ENCODE results near the gene AURKA. TPM values are rescaled to one million over a fixed set of nuclear protein-coding genes. Genes with fewer than 3 reads are reported as not detected.
A peak's percentile ranks its signal among the peaks of the same experiment; 100 is the strongest.
"Not testable (repeated sequence)": the region's sequence is repeated elsewhere in the genome, so short reads cannot be mapped to it uniquely, and the experiment has no call there.

Gene AURKA
- polyA plus RNA-seq, 4 donors = 14.8 to 16.1 (median 15.1) TPM

DNA sequence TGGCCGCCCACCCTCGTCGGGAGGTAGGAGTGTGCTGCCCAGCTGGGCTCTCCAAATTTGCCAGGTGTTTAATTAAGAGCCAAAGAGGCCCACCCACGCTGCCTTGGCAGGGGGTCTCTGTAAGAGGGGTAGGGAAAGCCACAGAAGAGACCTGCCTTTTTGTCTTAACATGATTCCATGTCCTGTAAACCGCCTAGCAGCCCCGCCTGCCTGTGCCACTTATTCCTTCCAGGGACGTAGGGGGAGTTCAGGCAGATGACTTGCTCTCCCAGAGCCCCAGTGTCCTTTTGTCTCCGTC lies 31.2 kb downstream of the AURKA start:
- DNase-seq (ENCODE audit: low read depth in 4 of 4, low spot score in 2 of 4) = no peak

DNA sequence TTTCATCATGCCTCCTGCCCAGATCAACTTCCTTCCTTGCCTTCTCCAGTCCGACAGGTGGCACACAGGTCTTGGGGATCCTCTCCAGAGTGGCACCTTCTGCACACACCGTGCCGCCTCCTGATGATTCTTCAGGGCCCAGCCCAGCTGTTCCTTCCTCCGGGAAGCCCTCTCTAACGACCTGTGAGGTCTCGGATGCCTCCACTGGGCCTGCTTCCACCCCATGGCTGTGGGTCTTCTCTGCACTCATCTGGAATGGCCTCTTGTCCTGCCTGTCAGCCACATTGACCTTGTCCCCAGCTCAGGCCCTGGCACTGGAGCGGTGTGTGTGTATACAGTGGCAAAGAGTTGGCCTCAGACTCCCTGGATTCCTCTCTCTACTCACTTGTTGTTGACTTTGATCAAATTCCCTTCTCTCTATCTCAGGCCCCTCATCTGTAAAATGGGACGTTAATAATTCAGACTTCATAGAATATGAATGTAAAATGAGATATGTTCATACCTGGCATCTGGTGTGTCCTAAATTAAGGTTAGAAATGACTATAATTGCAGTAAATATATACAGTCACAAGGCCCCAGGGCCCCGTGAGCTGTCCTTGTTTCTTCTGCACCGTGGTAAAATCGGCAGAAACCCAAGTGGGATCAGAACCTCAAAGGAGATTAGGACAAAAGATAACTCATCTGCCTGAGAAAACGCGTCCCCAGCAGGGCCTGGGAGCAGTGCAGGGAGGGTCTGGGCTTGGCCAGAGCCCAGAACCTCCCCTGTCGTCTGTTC lies 31.7 kb downstream of the AURKA start:
- no peak for DNase-seq (ENCODE audit: low read depth in 4 of 4, low spot score in 2 of 4)

DNA sequence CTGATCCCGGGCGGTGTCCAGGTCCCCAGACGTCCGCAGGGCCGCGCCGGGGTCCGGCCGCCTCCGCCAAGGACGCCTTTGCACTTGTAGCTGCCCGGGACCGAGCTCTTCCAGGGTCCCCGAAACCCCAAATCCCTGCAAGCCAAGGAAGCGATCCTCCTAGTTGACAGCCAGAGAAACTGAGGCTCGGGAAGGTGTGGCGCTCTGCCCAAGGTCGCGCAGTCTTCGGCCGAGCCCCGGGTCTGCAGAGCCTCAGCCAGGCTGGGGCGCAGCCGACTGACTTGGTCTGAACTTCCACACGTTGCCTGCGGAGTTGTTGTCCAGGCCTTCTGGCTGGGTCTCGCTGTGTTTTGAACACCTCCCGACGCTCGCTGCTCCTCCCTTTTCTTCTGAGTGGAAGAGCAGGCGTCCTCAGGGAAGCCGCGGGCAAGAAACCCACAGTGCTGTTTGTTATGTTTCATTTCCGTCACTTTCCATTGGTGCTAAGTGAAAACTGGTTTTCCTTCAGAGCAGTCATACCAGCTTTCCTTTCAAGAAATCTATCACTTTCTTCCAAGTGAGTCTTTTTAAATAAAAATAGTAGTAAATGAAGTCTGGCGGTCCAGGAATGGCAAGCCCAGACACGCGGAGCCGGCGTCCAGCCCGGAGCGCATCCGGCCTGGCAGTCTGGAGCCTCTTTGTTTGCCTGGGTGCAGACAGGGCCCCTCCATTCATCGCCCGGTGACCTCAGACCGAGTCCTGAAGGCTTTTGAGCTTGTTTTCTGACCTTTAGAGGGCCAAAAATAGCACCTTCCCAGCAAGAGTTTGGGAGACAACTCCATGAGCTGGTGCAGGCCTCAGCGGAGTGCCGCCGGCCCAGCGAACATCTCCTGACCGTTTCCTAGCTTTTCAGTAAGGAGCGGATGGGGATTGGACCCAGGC lies 32.5 kb downstream of the AURKA start:
- DNase-seq (ENCODE audit: low read depth in 4 of 4, low spot score in 2 of 4) = peak in 1 of 4 donors; percentile 29

DNA sequence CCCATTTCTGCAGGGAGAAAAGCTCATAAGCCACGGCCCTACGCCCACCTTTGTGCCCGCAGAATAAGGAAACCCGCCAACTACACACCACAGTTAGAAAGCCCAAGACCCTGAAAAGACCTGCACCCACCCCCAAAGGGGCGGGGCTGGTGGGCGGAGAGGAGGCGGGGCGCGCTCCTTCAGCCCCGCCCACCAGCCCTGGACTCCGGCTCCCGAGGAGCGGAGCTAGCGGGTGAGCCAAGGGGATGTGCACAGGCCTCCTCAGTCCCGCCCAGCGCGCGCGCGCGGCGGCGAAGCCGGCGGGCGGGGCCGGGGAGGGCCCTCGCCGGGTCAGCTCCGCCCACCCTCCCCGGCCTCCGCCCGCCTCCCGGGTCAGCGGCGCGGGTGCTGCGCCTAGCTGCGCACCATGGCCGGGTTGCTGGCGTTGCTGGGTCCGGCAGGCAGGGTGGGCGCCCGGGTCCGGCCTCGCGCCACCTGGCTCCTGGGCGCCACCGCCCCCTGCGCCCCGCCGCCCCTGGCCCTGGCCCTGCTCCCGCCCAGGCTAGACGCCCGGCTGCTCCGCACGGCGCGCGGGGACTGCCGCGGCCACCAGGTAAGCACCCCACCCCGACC lies 33.3 kb downstream of the AURKA start, which contains the start of gene FAM210B:
TSS of gene FAM210B (plus strand) at position 375 of the 612 bp plus-strand sequence. CDS start at position 407, 32 bp downstream.
- peak; percentile 39 to 83 (median 68) for DNase-seq (ENCODE audit: low read depth in 4 of 4, low spot score in 2 of 4)

DNA sequence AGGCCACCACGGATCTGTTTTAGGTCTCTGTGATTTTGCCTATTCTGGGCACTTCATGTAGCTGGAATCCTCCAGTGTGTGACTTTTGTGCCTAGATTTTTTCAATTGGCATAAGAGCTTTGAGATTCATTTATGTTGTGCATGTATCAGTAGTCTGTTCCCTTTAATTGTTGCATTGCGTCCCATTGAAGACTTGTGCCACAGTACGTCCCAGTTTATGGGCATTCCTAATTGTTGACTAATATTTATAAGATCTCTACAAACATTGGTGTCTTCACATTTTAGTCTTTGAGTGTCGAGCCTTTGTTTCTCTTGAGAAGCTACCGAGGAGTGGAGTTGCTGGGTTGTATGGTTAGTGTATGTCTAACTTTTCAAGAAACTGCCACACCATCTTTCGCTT lies 33.9 kb downstream of the AURKA start:
- no peak for DNase-seq (ENCODE audit: low read depth in 4 of 4, low spot score in 2 of 4)

DNA sequence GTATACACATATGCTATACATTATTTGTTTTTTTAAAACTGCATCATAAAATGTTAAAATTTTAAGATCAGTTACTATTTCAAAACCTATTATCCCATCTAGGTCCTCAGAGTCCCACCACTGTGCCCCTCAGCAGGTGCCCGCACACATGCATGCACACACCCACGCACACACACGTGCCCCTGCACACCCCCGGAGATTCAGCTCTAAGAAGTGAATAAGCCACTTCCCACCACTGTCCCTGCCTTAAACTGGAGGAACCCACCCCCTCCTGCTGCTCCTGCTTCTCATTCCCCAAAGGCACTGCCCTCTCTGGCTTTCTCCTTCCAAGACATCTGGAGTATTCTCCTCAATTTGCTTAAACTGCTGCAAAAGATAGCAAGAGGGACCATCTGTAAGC lies 38.7 kb downstream of the AURKA start:
- DNase-seq (ENCODE audit: low read depth in 4 of 4, low spot score in 2 of 4) = no peak

DNA sequence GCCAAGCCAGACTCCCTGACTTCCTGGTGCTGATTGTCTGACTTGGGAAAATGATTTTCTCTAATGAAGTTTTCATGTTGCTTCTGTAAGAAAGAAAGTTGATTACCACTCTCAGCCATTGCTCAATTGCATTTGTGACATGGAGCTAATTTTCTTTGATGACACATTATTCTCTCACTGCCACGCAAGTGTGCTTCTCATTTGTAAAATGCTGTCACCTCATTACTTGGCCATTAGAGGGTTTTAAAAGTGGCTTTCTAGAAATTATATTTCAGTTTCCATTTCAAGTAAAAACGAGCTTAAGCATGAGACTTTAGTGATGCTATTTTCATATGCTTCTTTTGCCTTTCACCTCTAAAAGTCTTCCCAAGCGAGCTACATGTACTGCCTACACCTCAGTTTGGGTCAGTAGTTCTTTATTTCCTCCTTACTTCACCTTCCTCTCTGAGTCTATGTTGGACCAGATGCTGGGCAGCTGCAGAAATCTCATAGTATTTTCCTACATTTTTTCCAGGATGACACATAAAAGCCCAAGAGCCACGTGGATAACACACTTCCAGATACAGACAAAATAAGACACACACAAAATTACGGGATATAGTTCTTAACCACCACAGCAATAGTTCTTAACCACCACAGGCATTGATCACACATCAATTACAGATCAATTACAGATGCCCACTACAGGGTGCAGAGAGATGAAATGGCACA lies 39.5 kb downstream of the AURKA start:
- DNase-seq (ENCODE audit: low read depth in 4 of 4, low spot score in 2 of 4) = no peak

DNA sequence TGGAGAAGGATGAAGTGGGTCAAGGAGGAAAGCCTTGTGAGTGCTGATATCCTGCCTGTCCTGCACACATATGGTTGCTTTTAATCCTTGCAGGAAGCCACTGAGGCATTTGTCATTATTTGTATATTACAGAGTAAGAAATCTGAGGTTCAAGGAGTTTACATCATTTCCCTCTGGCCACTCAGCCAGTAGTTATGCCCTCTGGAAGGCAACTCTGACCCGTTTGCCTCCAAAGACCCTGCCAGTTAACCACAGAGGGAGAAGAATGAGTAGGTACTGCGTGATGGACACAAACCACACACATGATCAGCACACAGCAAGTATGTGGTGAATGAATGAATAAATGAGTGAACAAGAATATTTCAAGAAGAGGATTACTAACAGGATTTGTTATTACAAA lies 41.2 kb downstream of the AURKA start:
- no peak for DNase-seq (ENCODE audit: low read depth in 4 of 4, low spot score in 2 of 4)

DNA sequence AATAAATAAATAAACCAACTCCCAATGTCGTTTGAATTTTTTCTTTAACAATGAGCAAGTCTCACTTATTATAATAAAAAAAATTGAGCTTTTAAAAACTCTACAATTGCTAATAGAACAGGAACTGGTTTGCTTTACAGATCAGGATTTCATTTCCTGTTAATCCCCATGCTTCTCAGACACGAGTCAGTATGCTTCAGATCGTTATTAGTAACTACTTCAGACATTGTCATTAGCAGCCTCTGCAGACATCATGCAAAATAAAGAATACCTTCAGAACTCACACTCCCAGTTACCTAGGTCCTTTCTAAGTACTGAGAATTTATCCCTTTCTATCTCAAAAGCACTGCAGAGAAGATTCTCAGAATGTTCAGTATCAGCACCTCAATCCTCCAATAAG lies 43.3 kb downstream of the AURKA start:
- DNase-seq (ENCODE audit: low read depth in 4 of 4, low spot score in 2 of 4) = no peak

DNA sequence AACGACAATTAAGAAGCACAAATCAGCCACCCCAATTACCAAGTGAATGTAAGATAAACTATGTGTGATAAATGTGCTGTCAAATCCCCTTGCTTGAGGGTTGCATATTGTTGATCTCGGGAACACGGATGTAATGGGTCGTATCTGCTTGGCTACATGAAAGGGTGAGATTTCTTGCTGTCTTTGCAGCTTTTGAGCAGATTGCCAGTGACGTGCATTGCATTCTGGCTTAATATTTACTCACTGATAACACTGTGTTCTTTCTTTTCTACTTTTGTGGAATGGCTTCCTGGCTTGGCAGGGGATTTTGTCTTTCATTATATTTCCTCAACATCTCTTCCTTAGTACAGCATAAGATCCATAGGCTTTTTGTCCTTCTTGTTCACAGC lies 43.7 kb downstream of the AURKA start:
- no peak for DNase-seq (ENCODE audit: low read depth in 4 of 4, low spot score in 2 of 4)

DNA sequence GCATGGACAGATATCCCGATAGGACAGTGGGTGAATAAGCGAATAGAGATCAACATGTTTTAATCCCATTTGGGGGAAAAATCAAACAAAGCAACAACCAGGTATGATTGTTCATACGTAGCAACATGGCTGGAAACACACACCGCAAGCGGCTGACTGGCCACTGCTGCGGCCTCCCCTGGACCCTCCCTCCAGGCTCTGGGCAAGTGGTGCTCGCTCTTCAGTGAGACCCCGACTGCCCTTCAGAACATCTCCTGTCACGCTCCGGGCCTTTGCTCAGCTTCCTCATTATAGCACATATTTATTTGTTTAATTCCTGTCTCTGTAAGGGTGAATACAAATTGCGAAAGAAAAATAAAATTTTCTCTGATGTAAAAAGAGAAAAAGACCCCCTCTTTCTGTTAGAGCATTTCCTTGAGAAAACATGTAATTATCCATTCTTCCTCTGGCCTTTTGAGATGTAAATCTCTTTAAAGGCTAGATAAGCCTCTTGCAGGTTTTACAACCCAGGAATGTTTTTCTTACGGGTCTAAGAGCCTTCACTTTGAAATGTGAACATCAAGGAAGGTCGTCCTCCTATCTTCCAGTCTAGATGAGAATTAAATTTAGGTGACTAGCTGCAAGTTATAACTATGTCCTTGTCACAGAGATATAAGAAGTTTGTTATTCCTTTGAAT lies 44.2 kb downstream of the AURKA start:
- no peak for DNase-seq (ENCODE audit: low read depth in 4 of 4, low spot score in 2 of 4)

DNA sequence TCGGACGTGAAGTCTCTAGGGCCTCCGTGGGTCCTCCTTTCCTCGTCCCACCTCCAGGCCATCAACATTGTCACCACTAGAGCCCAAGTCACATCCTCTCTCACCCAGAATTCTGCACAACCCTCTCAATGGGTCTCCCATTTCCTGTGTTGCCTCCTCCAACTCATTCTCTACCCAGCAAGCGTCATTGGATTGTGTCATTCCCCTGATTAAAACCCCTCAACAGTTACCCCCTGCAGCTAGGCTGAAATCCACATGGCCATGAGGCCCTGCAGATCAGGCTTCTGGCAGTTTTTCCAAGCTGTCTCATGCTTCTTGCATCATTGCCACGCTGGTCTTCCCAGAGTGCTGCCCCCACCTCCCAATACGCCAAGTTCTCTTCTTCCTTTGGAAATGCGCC lies 46.1 kb downstream of the AURKA start:
- no peak for DNase-seq (ENCODE audit: low read depth in 4 of 4, low spot score in 2 of 4)

DNA sequence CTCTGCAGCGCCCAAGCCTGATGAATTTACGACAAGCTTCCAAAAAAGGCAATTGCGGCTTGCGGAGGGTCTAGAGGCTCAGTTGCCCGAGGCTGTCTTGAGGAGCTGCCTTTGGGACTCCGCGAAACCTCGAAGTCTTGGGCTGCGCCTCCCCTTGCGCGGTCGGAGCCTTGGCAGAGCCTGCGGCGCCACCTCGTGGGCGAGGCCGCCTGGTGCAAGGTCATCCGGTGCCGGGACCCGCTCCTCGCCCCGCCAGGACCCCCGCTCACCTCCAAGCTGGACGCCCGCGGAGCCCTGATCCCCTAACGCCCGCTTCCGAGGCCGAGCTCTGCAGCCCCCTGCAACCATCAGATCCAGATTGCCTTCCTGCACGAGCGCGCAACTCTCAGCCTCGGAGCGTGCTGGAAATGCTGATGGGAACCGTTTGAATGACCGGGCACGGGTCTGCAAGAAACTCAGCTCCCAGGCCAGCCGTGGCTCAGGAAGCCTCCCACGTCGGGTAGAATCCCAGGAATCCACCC lies 48.1 kb downstream of the AURKA start:
- no peak for DNase-seq (ENCODE audit: low read depth in 4 of 4, low spot score in 2 of 4)

DNA sequence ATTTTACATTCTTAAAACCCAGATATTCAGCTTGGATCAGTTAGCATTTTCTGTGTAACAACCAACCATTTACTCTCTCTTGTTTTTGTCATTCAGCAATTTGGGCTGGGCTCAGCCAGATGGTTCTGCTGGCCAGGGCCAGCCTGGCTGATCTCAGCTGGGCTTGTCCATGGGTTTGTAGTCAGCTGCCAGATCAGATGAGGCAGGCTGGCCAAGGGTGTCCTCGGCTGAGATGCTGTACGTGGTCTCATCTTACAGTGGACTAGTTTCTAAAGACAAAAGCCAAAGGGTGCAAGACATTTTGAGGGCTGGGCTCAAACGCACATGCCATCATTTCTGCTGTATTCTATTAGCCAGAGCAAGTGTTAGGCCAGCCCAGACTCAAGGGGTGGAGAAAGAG lies 49.2 kb downstream of the AURKA start:
- no peak for DNase-seq (ENCODE audit: low read depth in 4 of 4, low spot score in 2 of 4)

DNA sequence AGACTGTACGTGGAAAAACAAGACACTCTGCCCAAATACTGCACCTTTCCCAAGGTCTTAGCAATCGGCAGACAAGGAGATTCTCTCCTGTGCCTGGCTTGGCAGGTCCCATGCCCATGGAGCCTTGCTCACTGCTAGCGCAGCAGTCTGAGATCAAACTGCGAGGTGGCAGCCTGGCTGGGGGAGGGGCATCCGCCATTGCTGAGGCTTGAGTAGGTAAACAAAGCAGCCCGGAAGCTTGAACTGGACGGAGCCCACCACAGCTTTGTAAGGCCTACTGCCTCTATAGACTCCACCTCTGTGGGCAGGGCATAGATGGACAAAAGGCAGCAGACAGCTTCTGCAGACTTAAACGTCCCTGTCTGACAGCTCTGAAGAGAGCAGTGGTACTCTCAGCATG lies 55.3 kb downstream of the AURKA start:
- not testable (repeated sequence) for DNase-seq (ENCODE audit: low read depth in 4 of 4, low spot score in 2 of 4)

DNA sequence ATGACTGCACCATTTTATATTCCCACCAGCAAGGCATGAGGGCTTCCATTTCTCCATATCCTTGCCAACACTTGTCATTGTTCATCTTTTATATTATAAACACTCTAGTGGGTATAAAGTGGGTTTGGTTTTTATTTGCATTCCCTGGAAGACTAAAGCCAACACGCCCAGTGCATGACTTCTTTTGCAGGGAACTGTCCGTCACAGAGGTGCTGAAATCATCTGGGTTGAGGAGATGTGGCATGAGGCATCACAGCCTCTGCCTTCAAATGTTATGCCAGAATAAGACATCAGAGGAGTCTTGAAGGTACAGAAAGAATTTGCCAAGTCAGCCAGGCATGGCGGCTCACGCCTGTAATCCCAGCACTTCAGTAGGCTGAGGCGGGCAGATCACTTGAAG lies 63.2 kb downstream of the AURKA start:
- peak in 1 of 4 donors; percentile 59 for DNase-seq (ENCODE audit: low read depth in 4 of 4, low spot score in 2 of 4)

DNA sequence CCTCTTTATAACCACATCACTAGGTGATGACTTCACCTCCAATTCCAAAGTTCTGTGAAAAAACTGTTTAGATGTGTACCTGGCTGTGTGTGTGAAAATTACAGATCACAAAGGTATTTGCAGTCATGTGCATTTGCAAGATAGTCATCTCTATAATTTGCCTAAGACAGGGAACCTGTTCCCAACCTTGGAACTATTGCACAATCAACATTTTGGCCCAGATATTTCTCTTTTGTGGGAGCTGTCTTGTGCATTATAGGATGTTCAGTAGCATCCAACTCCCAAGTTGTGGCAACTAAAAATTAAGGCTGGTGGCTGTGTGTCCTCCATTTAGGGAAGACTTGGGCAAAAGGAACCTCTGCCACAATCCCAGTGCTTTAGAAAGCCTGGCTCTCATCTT lies 67.2 kb downstream of the AURKA start:
- DNase-seq (ENCODE audit: low read depth in 4 of 4, low spot score in 2 of 4) = no peak

DNA sequence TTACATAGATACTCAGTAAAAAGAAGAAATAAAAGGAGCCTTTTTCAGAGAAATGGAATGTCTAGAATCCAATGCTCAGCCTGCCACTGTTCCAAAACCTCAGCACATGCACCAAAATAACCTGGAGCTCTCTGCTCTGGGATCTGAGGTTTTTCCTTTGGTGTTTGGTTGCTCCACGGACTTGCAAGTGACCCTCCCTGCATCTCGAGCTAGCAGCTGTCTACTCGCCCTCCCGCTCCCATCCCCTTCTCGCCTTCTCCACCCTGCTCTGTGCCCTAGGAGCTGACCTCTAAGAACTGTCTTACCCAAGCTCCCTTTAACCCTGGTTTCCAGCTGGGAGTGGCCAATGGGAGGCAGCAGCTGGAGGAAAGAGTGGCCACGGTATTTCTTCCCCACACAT lies 68.4 kb downstream of the AURKA start:
- no peak for DNase-seq (ENCODE audit: low read depth in 4 of 4, low spot score in 2 of 4)

DNA sequence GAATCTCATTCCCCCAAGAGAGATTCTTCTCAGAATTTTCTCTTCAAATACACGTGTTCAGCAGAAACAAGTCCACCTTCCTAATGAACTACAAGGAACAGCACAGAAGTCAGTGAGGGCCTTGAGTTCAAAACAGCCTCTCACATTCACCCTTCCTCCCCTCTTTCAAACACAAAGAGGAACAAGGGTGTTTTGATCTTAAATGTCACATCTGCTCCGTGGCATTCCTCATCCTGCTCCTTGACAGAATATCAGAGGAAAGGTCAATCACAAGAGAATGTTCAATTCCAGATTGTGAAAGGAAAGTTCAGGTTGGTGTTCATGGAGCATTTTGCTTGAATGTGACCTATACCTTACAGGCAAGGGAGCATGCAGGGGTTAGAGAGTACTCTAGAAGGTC lies 68.8 kb downstream of the AURKA start:
- no peak for DNase-seq (ENCODE audit: low read depth in 4 of 4, low spot score in 2 of 4)

DNA sequence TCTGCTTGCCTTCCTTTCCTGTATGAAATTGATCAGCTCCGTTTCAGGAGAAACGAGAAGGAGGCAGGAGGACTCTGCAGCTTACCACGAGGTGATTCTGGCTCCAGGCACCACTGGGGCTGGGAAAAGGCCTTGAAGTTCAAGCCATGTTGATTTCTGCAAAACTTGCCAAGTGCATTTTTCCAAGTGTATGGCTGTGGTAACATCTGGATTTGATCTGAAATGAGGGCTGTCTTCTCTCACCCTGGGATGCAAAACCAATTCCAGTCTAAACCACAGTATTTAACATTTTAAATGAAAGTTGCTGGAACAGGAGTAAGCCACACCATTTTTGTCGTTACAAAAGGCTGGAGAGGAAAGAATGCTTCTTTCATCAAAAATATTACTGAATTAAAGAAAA lies 69.3 kb downstream of the AURKA start:
- no peak for DNase-seq (ENCODE audit: low read depth in 4 of 4, low spot score in 2 of 4)

Data from left renal cortex interstitium (tissue), 4 donors.